SH-SY5Y (cell line): ENCODE results near the gene TMEM232.

Source experiments
- GATA2 ChIP-seq: IDR thresholded peaks from 2 replicates; pipeline ENCODE4 v1.6.1; 2011; ENCODE audit warnings: mild to moderate bottlenecking, low read depth, low read length
- GATA3 ChIP-seq: IDR thresholded peaks from 2 replicates; pipeline ENCODE4 v1.6.1; 2011; ENCODE audit warnings: low read depth, mild to moderate bottlenecking, low read length, moderate library complexity

DNA sequence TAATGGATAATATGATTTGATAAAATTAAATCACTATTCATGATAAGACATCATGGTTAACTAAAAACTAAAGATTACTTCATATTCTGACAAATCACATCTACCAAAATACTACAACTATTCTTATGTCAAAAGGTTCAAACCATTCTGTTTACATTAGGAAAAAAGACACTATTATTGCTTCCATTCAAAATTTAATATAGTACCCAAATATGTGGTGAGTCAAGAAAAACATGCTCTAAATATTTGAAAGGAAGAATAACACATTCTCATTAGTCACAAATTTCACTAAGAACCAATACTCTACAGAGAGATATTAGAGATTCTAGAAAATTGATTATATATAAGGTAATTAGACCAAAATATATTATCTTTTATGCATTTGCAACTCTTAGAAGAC, 234.0 kb downstream of the TMEM232 start:
- no peak for TF ChIP-seq GATA2
- no peak for TF ChIP-seq GATA3
